ENCODE measurements around the gene NNAT.
"Not testable (repeated sequence)": the region's sequence is repeated elsewhere in the genome, so short reads cannot be mapped to it uniquely, and the experiment has no call there.

Gene NNAT

DNA sequence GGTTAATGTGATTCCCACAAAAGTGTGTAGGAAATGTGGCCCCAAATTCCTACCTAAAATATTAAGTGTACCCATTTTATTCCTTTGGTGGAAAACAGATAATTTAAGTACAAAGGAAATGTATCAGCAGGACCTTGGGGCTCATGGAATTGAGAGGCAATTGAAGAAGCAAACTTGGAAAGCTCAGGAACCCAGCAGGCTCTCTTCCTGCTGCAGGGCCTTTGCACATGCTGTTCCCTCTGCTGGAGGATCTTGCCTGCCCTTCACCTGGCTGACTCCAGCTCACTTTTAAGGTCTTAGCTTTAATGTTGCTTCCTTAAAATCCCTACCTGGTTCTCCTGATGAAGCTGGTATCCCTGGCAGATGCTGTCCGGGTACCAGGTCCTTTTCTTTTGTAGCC is 16.5 kb downstream of the NNAT start:
- TF ChIP-seq, protein P1, sequence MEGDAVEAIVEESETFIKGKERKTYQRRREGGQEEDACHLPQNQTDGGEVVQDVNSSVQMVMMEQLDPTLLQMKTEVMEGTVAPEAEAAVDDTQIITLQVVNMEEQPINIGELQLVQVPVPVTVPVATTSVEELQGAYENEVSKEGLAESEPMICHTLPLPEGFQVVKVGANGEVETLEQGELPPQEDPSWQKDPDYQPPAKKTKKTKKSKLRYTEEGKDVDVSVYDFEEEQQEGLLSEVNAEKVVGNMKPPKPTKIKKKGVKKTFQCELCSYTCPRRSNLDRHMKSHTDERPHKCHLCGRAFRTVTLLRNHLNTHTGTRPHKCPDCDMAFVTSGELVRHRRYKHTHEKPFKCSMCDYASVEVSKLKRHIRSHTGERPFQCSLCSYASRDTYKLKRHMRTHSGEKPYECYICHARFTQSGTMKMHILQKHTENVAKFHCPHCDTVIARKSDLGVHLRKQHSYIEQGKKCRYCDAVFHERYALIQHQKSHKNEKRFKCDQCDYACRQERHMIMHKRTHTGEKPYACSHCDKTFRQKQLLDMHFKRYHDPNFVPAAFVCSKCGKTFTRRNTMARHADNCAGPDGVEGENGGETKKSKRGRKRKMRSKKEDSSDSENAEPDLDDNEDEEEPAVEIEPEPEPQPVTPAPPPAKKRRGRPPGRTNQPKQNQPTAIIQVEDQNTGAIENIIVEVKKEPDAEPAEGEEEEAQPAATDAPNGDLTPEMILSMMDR (IDR thresholded peaks at IDR 0.05; ENCODE audit: low read depth, low read length, missing control alignments): no peak
- DNase-seq (ENCODE audit: low read depth): no peak
- H3K4me3 ChIP-seq (ENCODE audit: low read depth, low read length): no peak overlapping the region

DNA sequence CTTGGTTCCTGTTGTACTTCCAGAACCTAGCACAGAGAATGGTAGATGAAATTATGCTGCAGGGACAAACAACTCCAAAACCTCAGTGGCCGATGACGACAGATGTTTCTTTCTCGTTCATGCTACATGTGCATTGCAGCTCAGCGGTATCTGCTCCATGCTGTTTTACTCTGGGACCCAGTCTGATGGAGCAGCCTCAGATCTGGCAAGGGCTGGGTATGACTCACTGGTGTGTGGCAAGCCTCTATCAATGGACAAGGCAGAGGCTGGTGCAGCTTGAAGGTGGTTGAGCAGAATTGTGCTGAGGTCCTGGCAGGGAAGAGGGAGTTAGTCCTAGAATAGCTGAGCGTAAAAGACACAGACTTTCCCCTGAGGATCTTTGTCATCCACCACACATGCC is 17.0 kb downstream of the NNAT start:
- no peak for DNase-seq (ENCODE audit: low read depth)

DNA sequence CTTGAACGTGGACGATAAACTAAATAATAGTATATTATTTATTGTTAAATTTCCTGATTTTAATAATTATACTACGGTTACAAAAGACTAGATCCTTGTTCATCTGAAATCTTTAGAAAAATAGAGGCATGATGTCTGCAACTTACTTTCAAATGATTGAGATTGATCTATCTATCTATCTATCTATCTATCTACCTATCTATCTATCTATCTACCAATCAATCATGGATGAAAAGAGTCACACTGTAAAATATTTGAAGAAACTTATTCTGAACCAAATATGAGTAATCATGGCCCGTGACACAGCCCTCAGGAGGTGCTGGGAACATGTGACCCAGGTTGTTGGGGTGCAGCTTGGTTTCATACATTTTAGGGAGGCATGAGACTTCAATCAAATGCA is 18.4 kb downstream of the NNAT start:
- H3K4me3 ChIP-seq (ENCODE audit: low read depth, low read length): no peak overlapping the region
- no peak for DNase-seq (ENCODE audit: low read depth)
- TF ChIP-seq, protein P1 (IDR thresholded peaks at IDR 0.05; ENCODE audit: low read depth, low read length, missing control alignments): no peak

More for the DNA sequence above, 17.0 kb downstream of the NNAT start:
- no peak overlapping the region for H3K4me3 ChIP-seq (ENCODE audit: low read depth, low read length)
- TF ChIP-seq, protein P1 (IDR thresholded peaks at IDR 0.05; ENCODE audit: low read depth, low read length, missing control alignments): no peak

DNA sequence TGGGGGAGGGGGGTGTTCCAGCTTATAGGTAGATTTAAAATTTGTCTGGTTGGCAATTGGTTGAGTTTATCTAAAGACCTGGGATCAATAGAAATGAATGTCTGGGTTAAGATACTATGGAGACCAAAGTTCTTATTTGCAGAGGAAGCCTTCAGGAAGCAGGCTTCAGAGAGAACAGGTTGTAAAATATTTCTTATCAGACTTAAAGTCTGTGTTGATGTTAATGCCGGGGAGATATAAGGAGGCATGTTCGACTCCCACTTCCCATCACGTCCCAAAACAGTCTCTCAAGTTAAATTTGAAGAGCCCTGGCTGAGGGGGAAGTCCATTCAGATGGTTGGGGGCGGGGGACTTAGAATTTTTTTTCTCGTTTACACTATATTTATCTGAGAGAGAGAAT is 19.0 kb downstream of the NNAT start:
- H3K4me3 ChIP-seq (ENCODE audit: low read depth, low read length): no peak overlapping the region
- DNase-seq (ENCODE audit: low read depth): no peak
- TF ChIP-seq, protein P1 (IDR thresholded peaks at IDR 0.05; ENCODE audit: low read depth, low read length, missing control alignments): no peak

DNA sequence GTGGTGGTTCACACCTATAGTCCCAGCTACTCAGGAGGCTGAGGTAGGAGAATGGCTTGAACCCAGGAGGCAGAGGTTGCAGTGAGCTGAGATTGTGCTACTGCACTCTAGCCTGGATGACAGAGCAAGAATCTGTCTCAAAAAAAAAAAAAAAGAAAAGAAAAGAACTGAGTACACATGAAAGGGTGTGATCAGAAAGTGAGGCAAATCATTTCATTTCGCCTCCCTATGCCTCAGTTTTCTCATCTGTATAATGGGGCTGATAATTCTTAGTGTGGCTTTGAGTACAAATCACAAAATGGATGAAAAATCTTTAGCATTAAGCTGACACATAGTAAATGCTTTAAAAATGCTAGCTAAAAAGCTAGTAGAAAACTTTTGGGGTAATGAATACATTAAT is 19.8 kb downstream of the NNAT start:
- not testable (repeated sequence) for H3K4me3 ChIP-seq (ENCODE audit: low read depth, low read length); DNase-seq (ENCODE audit: low read depth)

DNA sequence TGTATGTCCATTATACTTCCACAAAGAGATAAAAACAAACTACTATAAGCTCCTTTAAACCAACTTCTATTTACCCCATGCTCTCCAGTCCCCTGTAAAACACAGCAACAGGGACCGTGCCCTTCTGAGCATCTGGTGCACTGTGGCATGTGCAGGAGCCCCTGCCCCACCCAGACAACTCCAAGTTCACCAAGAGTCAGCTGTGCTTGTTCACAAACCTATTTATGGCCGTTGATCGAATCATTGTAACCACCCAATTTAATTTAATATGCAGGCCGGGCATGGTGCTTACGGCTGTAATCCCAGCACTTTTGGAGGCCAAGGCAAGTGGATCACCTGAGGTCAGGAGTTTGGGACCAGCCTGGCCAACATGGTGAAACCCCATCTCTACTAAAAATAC is 20.3 kb downstream of the NNAT start:
- DNase-seq (ENCODE audit: low read depth): no peak
- TF ChIP-seq, protein P1 (IDR thresholded peaks at IDR 0.05; ENCODE audit: low read depth, low read length, missing control alignments): no peak
- no peak overlapping the region for H3K4me3 ChIP-seq (ENCODE audit: low read depth, low read length)

DNA sequence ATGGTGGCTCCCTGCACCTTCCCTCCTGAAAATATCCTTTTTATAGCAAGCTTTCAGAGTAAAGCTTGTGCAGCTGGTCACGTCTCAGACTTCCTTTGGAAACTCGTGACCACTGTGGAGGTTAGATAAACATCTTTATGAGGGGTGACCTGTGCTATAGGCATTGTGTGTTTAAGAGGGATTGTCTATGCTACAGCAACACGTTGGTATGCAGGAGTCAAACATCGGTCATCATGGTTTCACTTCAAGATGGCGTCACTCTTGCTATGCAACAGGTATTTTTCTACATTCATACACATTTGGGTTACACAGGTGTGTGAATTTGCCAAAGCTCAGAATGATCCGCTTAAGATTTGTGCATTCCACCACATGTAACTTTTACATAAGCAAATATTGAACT is 21.2 kb downstream of the NNAT start:
- DNase-seq (ENCODE audit: low read depth): no peak
- TF ChIP-seq, protein P1 (IDR thresholded peaks at IDR 0.05; ENCODE audit: low read depth, low read length, missing control alignments): no peak
- H3K4me3 ChIP-seq (ENCODE audit: low read depth, low read length): no peak overlapping the region

DNA sequence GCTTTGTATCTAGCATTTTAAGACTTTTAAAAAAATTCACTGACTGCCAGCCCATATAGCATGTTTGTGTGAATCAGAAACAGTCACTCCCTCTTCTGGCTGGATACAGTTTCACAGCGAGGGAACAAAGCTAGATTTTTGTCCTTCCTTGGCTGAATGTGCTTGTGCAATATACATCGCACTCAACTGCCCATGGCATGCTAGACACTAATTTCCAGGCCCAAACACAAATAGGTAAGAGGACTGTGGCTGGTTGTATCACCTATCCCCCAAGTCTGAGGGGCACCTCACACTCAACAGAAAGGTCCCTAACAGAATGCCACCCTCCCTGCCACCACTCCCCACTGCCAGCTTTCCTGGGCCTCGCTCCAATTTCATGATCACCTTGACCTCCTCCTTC is 22.8 kb downstream of the NNAT start:
- no peak for DNase-seq (ENCODE audit: low read depth)
- no peak overlapping the region for H3K4me3 ChIP-seq (ENCODE audit: low read depth, low read length)
- TF ChIP-seq, protein P1 (IDR thresholded peaks at IDR 0.05; ENCODE audit: low read depth, low read length, missing control alignments): peak; percentile 23
